NCI-H524 treated with DMSO at 0.1 percent for 48 hours (cell line): ENCODE data around the gene HDAC1.

Source experiments
- DNase-seq: peaks from one replicate; lab custom pipeline; 2025; lab: John Stamatoyannopoulos, UW

HDAC1 gene

DNA sequence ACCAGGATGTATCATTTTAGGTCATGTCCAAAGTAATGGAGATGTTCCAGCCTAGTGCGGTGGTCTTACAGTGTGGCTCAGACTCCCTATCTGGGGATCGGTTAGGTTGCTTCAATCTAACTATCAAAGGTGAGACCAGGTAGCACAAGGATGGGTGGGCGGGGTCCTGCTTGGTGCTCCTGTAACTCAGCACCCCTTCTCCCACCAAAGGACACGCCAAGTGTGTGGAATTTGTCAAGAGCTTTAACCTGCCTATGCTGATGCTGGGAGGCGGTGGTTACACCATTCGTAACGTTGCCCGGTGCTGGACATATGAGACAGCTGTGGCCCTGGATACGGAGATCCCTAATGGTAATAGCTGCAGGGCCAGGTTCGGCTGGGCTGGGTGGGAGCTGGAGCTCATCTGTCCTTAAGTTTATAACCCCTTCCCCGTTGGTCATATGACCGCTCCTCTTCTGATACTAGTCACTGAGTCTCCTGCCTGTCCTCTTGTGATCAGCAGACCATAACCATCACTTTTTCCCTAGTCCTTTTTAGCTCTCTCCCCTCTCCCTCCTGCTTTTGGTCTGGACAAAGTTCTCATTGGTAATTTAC, 38.8 kb downstream of the HDAC1 start:
- no peak for DNase-seq

DNA sequence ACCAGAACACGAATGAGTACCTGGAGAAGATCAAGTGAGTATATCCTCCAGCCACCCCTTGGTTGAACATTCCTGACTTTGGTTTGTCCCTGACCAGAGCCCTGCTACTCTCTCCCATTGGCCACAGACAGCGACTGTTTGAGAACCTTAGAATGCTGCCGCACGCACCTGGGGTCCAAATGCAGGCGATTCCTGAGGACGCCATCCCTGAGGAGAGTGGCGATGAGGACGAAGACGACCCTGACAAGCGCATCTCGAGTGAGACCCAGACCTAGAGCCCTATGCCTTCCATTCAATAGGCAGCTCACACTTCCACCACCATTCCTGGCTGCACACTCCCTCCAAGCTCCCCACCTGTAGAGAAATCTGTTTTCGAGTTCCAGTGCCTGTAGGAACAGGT, 39.7 kb downstream of the HDAC1 start:
- DNase-seq = no peak

DNA sequence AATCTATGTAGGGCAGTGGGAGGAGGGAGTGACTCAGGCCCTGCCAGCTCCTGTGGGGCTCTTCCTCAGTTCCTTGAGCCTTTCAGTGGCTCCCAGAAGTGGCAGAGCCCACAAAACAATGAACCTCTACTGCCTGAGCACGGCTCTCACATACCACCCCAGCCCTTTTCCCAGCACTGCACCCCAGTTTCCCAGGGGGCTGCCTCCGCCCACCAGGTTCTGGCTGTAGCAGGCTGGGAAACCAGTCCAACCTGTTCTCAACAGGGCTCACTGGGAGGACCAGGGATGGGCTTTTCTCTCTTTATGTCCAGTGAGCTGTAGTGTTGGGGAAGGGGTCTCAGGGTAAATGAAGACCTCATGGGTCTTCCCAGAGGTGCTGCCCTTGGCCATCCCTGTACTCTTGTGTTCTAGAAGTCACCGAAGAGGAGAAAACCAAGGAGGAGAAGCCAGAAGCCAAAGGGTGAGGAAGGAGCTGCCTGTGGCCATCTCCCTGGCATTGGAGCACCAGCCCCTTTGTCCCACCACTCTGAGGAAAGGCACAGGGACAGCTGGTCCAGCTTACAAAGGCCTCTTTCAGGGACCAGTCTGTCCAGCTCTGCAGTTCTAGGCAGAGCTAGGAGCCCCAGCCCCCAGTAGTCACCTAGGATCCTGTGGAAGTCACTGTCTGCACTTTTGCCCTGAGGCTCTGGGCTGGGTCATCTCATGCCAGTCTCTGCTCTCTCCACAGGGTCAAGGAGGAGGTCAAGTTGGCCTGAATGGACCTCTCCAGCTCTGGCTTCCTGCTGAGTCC, 40.6 kb downstream of the HDAC1 start:
- DNase-seq = no peak

DNA sequence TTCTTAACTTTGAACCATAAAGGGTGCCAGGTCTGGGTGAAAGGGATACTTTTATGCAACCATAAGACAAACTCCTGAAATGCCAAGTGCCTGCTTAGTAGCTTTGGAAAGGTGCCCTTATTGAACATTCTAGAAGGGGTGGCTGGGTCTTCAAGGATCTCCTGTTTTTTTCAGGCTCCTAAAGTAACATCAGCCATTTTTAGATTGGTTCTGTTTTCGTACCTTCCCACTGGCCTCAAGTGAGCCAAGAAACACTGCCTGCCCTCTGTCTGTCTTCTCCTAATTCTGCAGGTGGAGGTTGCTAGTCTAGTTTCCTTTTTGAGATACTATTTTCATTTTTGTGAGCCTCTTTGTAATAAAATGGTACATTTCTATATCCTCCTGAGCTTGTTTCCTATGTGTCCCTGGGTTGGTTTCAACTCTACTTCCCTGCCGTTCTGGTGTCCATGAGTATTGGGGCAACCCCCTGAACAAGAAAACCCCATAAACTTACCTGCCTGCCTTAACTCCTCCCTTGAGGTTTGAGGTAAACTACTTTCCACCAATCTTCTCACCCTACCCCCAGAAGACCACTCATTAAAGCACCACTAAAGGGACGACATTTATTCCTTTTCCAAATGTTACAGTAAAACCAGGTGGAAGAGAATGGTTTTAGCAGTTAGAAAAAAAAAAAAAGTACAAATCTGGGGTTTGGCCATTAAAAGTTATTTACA, 41.5 kb downstream of the HDAC1 start:
- DNase-seq = no peak

DNA sequence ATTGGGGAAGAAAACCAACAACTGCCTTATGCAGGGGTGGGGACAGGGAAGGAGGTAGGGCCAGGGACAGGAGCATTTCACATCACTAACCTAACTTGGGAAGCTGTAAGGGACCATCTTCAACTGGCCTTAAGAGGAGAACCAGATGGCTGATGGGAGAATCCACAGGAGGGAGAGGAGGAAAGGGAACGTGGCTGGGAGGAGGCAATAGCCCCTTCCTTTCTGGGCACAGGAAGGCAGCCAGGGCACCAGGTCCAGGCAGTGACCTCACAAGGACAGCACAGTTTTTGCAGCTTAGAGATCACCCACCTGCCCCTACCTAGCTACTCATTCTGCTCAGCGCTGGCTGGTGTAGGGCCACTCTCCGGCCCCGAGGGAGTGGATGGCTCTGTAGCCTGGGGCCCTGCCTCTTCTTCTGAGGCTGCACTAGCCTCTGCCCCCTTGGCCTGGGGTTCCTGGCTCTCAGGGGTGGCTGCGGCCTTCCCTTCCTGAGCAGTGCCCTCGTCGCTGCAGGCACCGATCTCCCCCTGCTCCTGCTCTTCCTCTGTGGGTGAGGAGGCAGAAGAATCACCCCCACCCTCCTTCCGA, 42.5 kb downstream of the HDAC1 start:
- no peak for DNase-seq

DNA sequence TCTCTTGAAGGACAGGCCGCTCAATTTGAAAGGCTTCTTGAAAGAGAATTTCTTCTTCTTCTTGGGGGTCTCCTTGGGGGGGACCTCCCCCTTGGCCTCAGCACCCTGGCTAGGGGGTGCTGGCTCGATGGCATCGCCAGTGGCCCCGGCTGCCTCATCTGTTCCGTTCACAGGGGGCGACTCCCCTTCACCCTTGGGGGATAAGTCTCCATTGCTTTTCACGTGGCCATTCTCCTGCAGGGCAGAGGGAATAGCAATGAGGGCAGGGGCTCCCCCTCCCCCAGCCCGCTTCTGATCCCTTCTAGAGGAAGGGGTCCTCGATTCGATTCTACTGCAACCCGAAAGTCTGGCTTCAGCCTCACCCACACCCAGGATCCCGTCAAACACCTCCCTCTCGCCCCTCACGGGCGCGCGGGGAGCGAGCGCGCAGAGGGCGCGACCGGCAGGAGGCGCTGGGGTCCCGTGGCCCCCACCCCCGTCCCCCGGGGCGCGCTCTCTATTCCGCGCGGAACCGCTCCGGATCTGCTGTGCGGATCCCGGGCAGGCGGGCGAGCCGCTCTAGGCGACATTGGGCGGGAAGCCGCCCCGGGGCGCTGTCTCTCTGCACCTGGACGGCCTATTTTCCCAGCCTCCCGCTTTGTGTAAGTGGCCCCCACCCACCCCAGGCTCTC, 43.1 kb downstream of the HDAC1 start:
- DNase-seq = no peak

DNA sequence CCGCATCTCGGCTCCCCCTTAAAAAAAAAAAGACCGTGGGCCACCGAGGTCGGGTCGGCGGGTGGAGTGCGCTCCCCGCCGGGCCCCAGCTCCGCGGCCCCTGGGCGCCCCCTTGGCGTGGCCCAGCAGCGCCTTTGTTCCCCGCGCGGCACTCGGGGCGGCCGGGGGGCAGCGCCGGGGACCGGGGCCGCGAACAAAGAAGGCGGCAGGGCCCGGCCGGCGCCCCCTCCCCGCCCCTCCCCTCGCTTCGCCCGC, 43.6 kb downstream of the HDAC1 start:
- no peak for DNase-seq

DNA sequence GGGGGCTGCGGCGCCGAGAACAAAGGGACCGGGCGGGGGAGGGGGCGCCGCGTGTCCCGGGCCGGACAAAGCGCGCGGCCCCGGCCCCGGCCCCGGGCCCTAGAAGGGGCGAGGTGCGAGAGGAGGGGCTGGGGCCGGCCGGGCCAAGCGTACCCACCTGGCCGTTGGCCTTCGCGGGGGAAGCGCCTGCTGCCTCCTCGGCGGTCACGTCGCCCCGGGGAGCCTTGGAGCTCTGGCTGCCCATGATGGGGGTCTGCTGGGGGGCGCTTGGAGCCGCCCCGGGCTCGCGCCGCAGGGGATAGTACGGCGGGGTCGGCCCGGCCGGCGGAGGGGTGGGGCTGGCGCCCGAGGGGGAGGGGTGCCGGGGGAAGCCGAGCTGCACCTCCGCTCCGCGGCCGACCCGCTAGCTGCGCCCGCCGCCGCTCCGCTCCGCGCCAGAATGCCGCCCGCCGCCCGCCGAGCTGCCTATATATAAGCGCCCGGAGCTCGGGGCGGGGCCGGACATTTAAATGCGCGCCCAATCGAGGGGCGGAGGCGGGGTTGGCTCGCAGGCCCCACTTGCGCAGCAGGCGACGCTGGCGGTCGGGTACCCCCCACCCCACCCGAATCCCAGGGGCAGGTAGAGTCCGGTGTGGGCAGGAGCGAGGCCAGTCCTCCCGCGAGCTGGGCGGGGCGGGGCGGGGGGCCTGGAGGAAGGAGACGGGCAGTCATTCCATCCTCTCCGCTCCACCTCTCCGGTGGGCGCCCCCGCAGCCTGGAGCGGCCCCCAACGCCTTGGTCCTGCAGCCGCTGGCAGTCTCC, 44.1 kb downstream of the HDAC1 start, which contains the start of gene MARCKSL1:
Gene MARCKSL1, minus strand, starts transcription at position 444 of the 801 bp plus-strand sequence. Its CDS starts 200 bp downstream, at position 244.
- no peak for DNase-seq

DNA sequence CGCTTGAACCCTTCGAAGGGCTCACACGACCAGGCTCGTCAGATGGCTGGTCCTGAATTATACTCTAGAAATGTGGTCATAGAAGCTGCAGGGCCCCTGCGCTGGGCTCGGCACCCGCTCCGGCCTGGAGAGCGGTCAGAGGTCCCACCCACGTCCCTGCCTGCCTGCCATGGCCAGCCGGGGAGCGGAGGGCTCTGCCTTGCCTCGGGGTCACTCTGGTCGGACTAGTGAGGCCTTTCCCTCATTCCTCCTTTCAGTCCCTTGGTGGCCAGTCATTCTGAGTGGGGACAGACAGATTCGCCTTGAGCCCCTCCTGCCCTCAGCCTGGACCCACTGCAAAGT, 44.7 kb downstream of the HDAC1 start:
- no peak for DNase-seq

DNA sequence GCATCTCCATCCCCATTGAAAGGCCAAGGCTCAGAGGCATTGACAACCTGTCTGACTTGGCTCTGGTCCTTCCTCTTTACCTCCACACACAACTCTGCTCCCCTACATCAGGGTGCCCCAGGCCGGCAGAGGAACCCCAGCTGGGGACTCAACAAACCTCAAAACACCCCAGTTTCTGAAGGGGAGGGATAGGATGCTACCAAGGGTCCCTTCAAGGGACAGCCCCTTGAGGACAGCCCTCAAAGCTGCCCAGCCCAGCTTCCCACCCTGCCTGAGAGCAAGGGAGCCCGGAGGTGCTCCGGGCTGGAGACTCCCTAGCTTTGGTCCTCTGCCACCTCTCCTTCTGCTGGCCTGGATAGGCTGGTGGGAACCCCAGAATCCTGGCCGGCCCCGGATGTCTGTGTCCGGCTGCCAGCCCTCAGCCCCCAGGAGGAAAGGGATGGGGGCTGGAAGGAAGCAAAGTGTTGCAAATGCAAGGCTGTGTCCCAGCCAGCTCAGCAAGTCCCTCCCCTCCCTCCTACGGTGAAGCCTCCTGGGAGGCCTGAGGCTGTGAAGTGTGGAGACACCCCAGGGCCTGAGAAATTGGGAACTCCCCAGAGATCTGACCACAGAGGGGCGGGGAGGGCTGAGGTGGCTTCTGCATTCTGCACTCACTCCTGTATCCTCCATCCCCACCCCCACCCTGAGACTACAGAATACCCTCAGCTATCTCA, 45.2 kb downstream of the HDAC1 start:
- no peak for DNase-seq

DNA sequence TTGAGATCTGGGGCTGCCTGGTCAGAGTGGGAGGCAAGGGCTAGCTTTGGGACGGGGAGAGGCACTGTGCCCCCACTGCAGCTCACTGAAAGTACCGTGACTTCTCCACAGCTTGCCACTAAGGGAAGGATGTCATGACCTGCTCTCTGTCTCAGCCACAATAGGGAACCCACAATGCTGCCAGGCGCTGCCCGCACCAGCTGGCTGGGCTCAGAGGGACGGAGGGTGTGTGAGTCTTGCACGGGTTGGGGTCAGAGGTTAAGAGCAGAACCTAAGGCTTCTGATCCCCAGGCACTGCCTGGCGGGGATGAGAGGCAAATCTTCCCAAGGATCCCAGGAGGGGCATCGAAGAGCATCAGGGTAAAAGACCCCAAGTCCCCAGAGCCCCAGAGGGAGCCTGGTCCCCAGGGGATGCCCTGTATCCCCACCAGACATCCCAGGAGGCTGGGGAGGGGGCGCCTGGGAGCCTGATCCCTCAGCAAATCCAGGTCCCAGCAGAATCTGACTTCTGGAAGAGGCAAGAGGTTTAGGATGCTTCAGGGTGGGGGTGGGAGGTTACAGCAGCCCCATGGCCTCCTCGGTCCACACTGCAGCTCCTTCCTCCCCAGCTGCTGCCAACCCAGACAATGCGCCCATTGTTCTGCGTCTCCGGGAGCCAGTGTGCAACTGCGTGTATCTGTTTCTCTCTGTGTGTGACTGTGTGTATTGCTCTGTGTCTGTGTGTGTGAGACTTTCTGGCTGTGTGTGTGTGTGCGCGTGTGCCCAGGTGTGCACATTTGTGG, 46.2 kb downstream of the HDAC1 start:
- DNase-seq = no peak

DNA sequence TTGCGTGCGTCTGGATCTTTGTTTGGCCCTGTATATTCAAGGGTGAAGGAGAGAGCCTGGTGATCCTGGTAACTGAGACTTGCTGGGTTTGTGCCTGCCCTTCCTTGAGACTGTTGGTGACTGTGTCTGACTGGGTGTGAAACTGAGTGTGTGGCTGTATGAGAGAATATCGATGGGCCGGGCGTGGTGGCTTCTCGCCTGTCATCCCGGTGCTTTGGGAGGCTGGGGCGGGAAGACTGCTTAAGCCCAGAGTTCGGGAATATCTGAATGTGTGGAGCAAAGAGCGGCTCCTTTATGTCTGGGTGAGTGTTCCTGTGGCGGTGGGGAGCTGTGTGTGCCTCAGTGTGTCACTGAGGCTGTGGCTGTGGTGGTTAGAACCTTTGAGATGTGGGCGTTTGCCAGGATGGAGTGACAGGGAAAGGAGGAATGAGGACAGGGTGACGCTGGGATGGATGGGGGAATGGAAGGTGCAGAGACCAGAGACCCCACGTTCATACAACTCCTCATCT, 46.8 kb downstream of the HDAC1 start:
- no peak for DNase-seq

DNA sequence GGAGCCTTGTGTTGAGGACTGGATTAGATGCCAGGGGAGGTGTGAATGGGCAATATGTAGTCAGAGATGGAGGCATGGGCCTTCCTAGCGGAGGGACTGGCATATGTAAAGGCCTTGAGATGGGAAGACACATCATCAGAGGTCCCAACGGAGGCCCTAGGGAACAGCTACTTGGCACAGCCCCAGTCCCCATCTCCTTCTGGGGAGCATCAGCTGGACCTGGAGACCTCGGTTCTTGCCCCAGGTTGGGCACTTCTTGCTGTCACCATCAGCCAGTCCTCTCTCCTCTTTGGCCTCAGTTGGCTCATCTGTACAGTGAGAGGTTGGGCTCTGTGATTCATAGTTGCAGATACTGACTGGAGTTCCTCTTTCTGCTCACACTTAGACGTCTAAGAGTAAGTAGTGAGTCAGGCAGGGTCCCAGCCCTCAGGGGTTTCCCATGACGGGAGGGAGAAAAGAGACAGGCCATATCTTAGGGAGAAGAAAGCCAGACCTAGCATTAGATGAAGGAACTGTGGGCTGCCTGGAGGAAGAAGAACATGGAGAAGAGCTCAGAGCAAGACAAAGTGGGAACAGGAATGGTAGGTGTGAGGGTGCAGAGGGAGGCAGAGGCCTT, 47.6 kb downstream of the HDAC1 start:
- DNase-seq = no peak

DNA sequence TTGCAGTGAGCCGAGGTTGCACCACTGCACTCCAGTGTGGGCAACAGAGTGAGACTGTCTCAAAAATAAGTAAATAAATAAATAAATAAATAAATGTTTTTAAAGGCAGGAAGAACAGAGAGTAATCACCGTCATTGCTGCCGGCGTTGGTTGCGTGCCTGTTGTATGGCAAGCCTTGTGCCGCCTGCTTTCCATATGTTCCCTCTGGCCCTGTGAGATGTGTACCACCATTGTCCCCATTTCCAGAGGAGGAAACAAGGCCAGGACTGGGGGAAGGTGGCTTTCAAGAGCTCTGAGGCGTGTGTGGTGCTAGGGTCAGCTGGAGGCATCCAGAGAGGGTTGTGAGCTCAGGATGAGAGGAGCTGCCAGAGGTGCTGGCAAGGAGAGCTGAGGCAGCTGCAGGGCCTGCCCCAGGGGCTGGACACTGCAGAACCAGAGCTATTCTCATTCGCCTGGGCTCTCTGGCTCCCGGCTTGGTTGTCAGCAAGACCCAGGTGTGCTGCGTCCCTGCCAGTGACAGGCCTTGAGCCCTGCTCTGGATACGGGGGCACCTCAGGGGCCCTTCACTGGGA, 49.4 kb downstream of the HDAC1 start:
- no peak for DNase-seq

DNA sequence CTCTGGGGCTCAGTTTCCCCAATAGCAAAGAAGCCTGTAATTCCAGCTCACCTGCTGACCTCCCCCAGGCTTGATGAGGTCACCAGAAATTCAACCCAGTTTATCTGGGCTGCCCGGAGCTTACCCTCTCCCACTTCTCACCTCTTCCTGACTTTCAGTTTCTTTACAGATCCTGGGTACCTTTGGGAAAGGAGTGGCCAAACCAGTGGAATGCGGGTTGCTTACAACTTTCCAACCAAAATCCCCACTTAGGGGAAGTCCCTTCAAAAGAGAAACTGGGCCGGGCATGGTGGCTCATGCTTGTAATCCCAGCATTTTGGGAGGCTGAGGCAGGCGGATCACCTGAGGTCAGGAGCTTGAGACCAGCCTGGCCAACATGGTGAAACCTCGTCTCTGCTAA, 50.1 kb downstream of the HDAC1 start:
- no peak for DNase-seq

DNA sequence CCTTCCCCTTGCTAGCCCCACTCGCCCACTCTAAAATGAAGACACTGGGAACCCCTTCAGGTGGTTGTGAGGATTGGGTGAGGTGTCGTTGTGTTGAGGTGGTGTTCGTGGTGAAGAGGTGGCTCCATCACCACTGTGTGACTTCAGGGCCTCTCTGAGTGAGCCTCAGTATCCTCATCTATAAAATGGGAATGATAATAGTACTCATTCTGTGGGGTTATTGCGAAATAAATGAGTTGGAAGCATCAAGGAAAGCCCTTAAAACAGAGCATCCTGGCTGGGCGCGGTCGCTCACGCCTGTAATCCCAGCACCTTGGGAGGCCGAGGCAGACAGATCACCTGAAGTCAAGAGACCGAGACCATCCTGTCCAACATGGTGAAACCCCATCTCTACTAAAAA, 50.8 kb downstream of the HDAC1 start:
- DNase-seq = no peak

DNA sequence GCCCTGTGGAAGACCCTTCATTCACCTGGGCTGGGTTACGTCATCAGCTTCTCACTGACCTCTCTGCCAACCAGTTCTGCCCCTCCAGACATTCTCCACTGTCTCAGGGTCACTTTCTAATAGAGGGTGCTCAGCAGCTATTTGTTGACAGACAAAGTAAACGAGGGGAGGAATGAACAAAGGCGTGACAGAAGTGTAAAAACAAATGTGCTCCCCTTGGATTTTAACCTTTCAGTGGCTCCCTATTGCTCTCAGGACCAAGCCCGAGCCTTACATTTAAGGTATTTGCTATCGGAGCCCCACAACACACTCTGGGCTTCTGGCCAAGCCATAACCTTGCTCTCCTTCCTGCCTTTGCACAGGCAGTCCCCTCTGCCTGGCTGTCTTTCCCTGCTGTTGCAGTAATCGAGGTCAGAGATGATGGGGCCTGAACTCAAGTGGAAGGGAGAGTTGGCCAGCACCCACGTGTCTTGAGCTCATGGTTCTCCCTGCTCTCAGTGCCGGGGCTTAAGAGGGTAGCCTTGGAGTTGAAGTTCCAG, 53.5 kb downstream of the HDAC1 start:
- DNase-seq = no peak

DNA sequence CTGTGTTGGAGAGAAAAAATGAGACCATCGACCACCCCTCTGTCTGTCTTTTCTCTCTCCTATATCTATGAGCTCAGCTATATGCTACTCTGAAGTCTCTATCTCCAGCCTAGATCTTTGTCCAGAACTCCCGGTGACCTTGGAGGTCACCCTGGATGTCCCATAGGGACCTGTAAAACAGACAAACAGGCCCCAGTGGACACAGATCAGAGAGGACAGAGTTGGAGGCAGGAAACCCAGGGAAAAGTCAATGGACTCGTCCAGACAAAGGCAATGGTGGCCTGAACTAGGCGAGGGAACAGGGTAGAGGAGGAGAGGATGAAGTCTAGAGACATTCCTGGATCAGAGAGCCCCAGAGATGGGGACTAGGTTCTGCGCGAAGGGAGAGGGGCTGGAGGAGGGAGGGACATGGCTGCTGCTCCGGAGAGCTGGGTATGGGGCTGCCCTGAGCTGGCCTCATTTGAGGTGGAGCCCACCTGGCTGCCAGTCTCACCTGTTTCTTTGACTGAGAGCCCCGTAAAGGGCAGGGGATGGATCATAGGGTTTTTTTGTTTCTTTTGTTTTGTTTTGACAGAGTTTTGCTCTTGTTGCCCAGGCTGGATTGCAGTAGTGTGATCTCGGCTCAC, 54.8 kb downstream of the HDAC1 start:
- DNase-seq = no peak
